ENCODE results near the gene MCC. TPM values are rescaled to one million over a fixed set of nuclear protein-coding genes. Genes with fewer than 3 reads are reported as not detected.

Gene MCC
- total RNA-seq, 1 experiment from 2014 or later: 7.6 TPM

DNA sequence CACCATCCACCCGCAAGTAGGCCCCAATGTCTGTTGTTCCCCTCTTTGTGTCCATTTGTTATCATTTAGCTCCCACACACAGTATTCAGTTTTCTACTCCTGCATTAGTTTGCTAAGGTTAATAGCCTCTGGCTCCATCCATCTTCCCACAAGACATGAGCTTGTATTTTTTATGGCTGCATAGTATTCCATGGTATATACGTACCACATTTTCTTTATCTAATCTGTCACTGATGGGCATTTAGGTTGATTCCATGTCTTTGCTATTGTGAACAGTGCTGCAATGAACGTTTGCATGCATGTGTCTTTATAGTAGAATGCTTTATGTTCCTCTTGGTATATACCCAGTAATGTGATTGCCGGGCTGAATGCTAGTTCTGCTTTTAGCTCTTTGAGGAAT is 361.2 kb downstream of the MCC start:
- no peak overlapping the region for H2BK15ac ChIP-seq (ENCODE audit: low read depth, low read length)
- no peak overlapping the region for H2BK120ac ChIP-seq (ENCODE audit: low read depth, low read length, poor library complexity, severe bottlenecking)
- DNase-seq: no peak
- H3K56ac ChIP-seq (ENCODE audit: insufficient read length, low read depth, low read length): no peak overlapping the region
- TF ChIP-seq, protein P1, sequence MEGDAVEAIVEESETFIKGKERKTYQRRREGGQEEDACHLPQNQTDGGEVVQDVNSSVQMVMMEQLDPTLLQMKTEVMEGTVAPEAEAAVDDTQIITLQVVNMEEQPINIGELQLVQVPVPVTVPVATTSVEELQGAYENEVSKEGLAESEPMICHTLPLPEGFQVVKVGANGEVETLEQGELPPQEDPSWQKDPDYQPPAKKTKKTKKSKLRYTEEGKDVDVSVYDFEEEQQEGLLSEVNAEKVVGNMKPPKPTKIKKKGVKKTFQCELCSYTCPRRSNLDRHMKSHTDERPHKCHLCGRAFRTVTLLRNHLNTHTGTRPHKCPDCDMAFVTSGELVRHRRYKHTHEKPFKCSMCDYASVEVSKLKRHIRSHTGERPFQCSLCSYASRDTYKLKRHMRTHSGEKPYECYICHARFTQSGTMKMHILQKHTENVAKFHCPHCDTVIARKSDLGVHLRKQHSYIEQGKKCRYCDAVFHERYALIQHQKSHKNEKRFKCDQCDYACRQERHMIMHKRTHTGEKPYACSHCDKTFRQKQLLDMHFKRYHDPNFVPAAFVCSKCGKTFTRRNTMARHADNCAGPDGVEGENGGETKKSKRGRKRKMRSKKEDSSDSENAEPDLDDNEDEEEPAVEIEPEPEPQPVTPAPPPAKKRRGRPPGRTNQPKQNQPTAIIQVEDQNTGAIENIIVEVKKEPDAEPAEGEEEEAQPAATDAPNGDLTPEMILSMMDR (conservative IDR thresholded peaks at IDR 0.05): no peak
- no peak overlapping the region for H2BK5ac ChIP-seq (ENCODE audit: insufficient read length, low read length)
- no peak overlapping the region for H4K91ac ChIP-seq (ENCODE audit: insufficient read length, low read depth, low read length)
- no peak overlapping the region for H2BK12ac ChIP-seq (ENCODE audit: insufficient read length, low read depth, low read length)
- WGBS (ENCODE audit: extremely low coverage, insufficient read length, low lambda C conversion rate): no CpG with 5 or more reads among the region's 4 CpGs
- peaks cover 3 to 16% of the 10 kb centered on the region in 2 experiments; a peak in 4 of 5 replicates for H3K9me3 Mint-ChIP-seq
- no peak overlapping the region for H2BK20ac ChIP-seq (ENCODE audit: low read depth, low read length, poor library complexity, severe bottlenecking)
- H3K4ac ChIP-seq (ENCODE audit: low read depth, low read length): no peak overlapping the region
- H3K23ac ChIP-seq (ENCODE audit: insufficient read length, low read depth, low read length): no peak overlapping the region
- H3K4me1 ChIP-seq (ENCODE audit: insufficient read depth, low read length): peaks cover 5% of the 10 kb centered on the region; the same call in 1 of the 2 replicates
- H2AK5ac ChIP-seq (ENCODE audit: insufficient read length, low read length): no peak overlapping the region
- no peaks in the 10 kb centered on the region for H3K23me2 ChIP-seq (ENCODE audit: insufficient read length, low read depth, low read length, poor library complexity, severe bottlenecking)
- no peak overlapping the region; a peak in 1 of 7 replicates for H3K27ac Mint-ChIP-seq
- H4K20me1 ChIP-seq (ENCODE audit: control insufficient read depth, insufficient read depth, insufficient read length): no peaks in the 10 kb centered on the region
- no peak overlapping the region for H2AFZ ChIP-seq (ENCODE audit: low read length)
- no peaks in the 10 kb centered on the region for H3K79me1 ChIP-seq (ENCODE audit: insufficient read depth, low read depth, low read length, poor library complexity, severe bottlenecking)
- no peak overlapping the region for H3K4me3 Mint-ChIP-seq
- H3K27me3 Mint-ChIP-seq (ENCODE audit: low read depth): peaks cover 2% of the 10 kb centered on the region
- no peak overlapping the region for H4K8ac ChIP-seq (replicated peaks; ENCODE audit: insufficient read length, low read depth, low read length)
- no peak overlapping the region for H3K9ac ChIP-seq (ENCODE audit: extremely low read depth, insufficient read length, low read length)
- no peaks in the 10 kb centered on the region for H3K79me2 ChIP-seq (ENCODE audit: insufficient read depth, low read length)
- H3K18ac ChIP-seq (ENCODE audit: insufficient read length, low read depth, low read length): no peak overlapping the region
- H3K9me3 ChIP-seq (ENCODE audit: control insufficient read depth, low read depth, low read length): no peaks in the 10 kb centered on the region
- no peak overlapping the region for H3K4me2 ChIP-seq (ENCODE audit: insufficient read depth, insufficient read length, low read length)
- no peak overlapping the region for H4K5ac ChIP-seq (ENCODE audit: insufficient read length, low read depth, low read length)
- peaks cover 29 to 33% of the 10 kb centered on the region in 2 experiments for H3K4me1 Mint-ChIP-seq
- H3K27me3 ChIP-seq (ENCODE audit: insufficient read depth, low read length): no peaks in the 10 kb centered on the region
- no peak overlapping the region for H3K14ac ChIP-seq (ENCODE audit: insufficient read depth, low read length)
- H3T11ph ChIP-seq (ENCODE audit: low read length): no peak overlapping the region
- H3K36me3 Mint-ChIP-seq (ENCODE audit: insufficient read depth in 1 of 3, low read depth in 3 of 3): peaks cover 9 to 13% (median 9%) of the 10 kb centered on the region in 3 experiments
- H3K27ac ChIP-seq (ENCODE audit: insufficient read length, low read depth, low read length): no peak overlapping the region

All from H9 (cell line).